SK-N-SH (cell line): Measurements from ENCODE around the gene COL12A1. TPM values are rescaled to one million over a fixed set of nuclear protein-coding genes. Genes with fewer than 3 reads are reported as not detected.
A peak's percentile ranks its signal among the peaks of the same experiment; 100 is the strongest.

Source experiments
- CTCF ChIA-PET: fragments of 300-600, 350-600 bp; formaldehyde crosslinking; extraction: SDS; loops from one replicate; lab custom pipeline; 2021; lab: Yijun Ruan, JAX
- POLR2A ChIA-PET: fragments of 350-600 bp; sonication (Branson Sonifier 250); formaldehyde crosslinking; extraction: SDS; loops from one replicate; lab custom pipeline; 2020; ENCODE audit warnings: antibody characterized with exemption, inconsistent platforms; lab: Yijun Ruan, JAX
- DNase-seq: peaks from one replicate; pipeline ENCODE4 v3.0.0; 2012
- H2AFZ ChIP-seq: fragments of 200-600 bp; sonication (generic); 2 replicates; pipeline ENCODE4 v1.8.1; 2016; ENCODE audit warnings: antibody characterized with exemption, mild to moderate bottlenecking, low read depth
- H3F3A ChIP-seq: fragments of 200-600 bp; sonication (generic); replicated peaks from 2 replicates; pipeline ENCODE3; 2016; ENCODE audit warnings: antibody characterized with exemption, mild to moderate bottlenecking; ENCODE audit not compliant: insufficient read depth
- H3K27ac ChIP-seq, 2 experiments: fragments of 200-500 bp in 1 of 2; fragments of 200-600 bp in 1 of 2; sonication (Bioruptor generic) in 1 of 2; sonication (generic), shearing (Covaris generic) in 1 of 2; 2 replicates each; pipeline versions ENCODE4 v1.5.1 to v1.6.1; 2014 to 2016; ENCODE audit warnings: low read depth in 2 of 2, inconsistent platforms in 1 of 2, low read length in 1 of 2, mild to moderate bottlenecking in 1 of 2, mixed read lengths in 1 of 2
- H3K27me3 ChIP-seq: fragments of 200-600 bp; sonication (generic), shearing (Covaris generic); 2 replicates; pipeline ENCODE4 v1.6.1; 2016; ENCODE audit warnings: mixed run types; ENCODE audit not compliant: insufficient read depth
- H3K36me3 ChIP-seq, 2 experiments: fragments of 200-500 bp in 1 of 2; fragments of 200-600 bp in 1 of 2; sonication (Bioruptor generic) in 1 of 2; sonication (generic) in 1 of 2; replicated peaks in 1 of 2; 2 replicates each; pipeline versions ENCODE3 to v1.5.1; 2014 to 2016; ENCODE audit warnings: low read length in 1 of 2, mild to moderate bottlenecking in 1 of 2; ENCODE audit not compliant: insufficient read depth in 2 of 2, control insufficient read depth in 1 of 2
- H3K4me1 ChIP-seq, 2 experiments: fragments of 200-500 bp in 1 of 2; fragments of 200-600 bp in 1 of 2; sonication (Bioruptor generic) in 1 of 2; sonication (generic), shearing (Covaris generic) in 1 of 2; 2 replicates each; pipeline versions ENCODE4 v1.5.1 to v1.6.1; 2014 to 2016; ENCODE audit warnings: low read depth in 1 of 2, low read length in 1 of 2, mixed run types in 1 of 2; ENCODE audit not compliant: insufficient read depth in 2 of 2, control insufficient read depth in 1 of 2
- H3K4me2 ChIP-seq: fragments of 200-600 bp; sonication (generic), shearing (Covaris generic); 2 replicates; pipeline ENCODE4 v1.6.1; 2017; ENCODE audit warnings: mixed run types
- H3K4me3 ChIP-seq, 2 experiments: fragments of 200-500 bp in 1 of 2; fragments of 200-600 bp in 1 of 2; sonication (Bioruptor generic) in 1 of 2; sonication (generic), shearing (Covaris generic) in 1 of 2; 2 replicates each; pipeline versions ENCODE4 v1.5.1 to v1.8.1; 2014 to 2016; ENCODE audit warnings: low read depth in 2 of 2, inconsistent platforms in 1 of 2, low read length in 1 of 2, mild to moderate bottlenecking in 1 of 2, mixed read lengths in 1 of 2, moderate library complexity in 1 of 2
- H3K79me2 ChIP-seq: fragments of 200-600 bp; sonication (generic); 2 replicates; pipeline ENCODE4 v1.8.1; 2017; ENCODE audit warnings: mild to moderate bottlenecking; ENCODE audit not compliant: insufficient read depth
- H3K9ac ChIP-seq: fragments of 200-600 bp; sonication (generic); 2 replicates; pipeline ENCODE4 v1.6.1; 2017; ENCODE audit warnings: mixed run types
- H3K9me2 ChIP-seq: fragments of 200-600 bp; sonication (generic); 2 replicates; pipeline ENCODE4 v1.6.1; 2017; ENCODE audit warnings: mixed run types
- H3K9me3 ChIP-seq: fragments of 200-600 bp; sonication (generic); 2 replicates; pipeline ENCODE4 v1.6.1; 2017; ENCODE audit warnings: mixed run types, mild to moderate bottlenecking, moderate library complexity
- H4K20me1 ChIP-seq: fragments of 200-600 bp; sonication (generic); 2 replicates; pipeline ENCODE4 v1.6.1; 2017; ENCODE audit warnings: mild to moderate bottlenecking, mixed run types; ENCODE audit not compliant: insufficient read depth
- ELF1 ChIP-seq: IDR thresholded peaks from 2 replicates; pipeline ENCODE4 v1.4.0; 2012
- FOXM1 ChIP-seq: IDR thresholded peaks from 2 replicates; pipeline ENCODE4 v1.4.0; 2012; ENCODE audit warnings: low read depth, mild to moderate bottlenecking
- JUND ChIP-seq: IDR thresholded peaks from 2 replicates; pipeline ENCODE4 v1.4.0; 2012
- MEF2A ChIP-seq: IDR thresholded peaks from 2 replicates; pipeline ENCODE4 v1.4.0; 2012; ENCODE audit warnings: low read depth, borderline replicate concordance
- POLR2AphosphoS5 ChIP-seq: IDR thresholded peaks from 2 replicates; pipeline ENCODE4 v1.6.1; 2012; ENCODE audit warnings: low read depth, low read length
- RCOR1 ChIP-seq: fragments of 150-350 bp; IDR thresholded peaks from 2 replicates; pipeline ENCODE4 v1.6.1; 2017; ENCODE audit warnings: antibody characterized with exemption, low read length
- TAF1 ChIP-seq: IDR thresholded peaks from 2 replicates; pipeline ENCODE4 v1.6.1; 2012; ENCODE audit warnings: low read depth, mild to moderate bottlenecking, low read length, moderate library complexity, borderline replicate concordance
- TCF12 ChIP-seq: IDR thresholded peaks from 2 replicates; pipeline ENCODE4 v1.4.0; 2012
- WGBS: methylation state at CpG from one replicate; pipeline ENCODE4 v1.1.6; 2017; ENCODE audit warnings: low lambda C conversion rate; 5-methylcytosine and 5-hydroxymethylcytosine counted together
- polyA plus RNA-seq, 3 experiments: library from polyadenylated mRNA; depleted of rRNA; stranded (reverse); fragments of >200 nt; gene quantifications; 2 replicates each; pipeline ENCODE4 v1.2.3, GENCODE V29; 2012
- TF ChIP-seq, protein P1 (sequence below): fragments of 150-350 bp; IDR thresholded peaks from 2 replicates; pipeline ENCODE4 v1.6.1; 2017; ENCODE audit warnings: antibody characterized with exemption, low read length, low read depth, borderline replicate concordance
- TF ChIP-seq, protein P2 (sequence below): IDR thresholded peaks from 2 replicates; pipeline ENCODE4 v1.6.1; 2012; ENCODE audit warnings: mild to moderate bottlenecking, low read depth, low read length, moderate library complexity
- TF ChIP-seq, protein P3 (sequence below): fragments of 200-600 bp; sonication (generic); IDR thresholded peaks from 2 replicates; pipeline ENCODE4 v1.6.1; 2017; ENCODE audit warnings: antibody characterized with exemption, mild to moderate bottlenecking, moderate library complexity

The COL12A1 gene
- polyA plus RNA-seq, 1 of the 3 experiments (the other 2 are of a cell fraction), result 0.03 TPM

DNA sequence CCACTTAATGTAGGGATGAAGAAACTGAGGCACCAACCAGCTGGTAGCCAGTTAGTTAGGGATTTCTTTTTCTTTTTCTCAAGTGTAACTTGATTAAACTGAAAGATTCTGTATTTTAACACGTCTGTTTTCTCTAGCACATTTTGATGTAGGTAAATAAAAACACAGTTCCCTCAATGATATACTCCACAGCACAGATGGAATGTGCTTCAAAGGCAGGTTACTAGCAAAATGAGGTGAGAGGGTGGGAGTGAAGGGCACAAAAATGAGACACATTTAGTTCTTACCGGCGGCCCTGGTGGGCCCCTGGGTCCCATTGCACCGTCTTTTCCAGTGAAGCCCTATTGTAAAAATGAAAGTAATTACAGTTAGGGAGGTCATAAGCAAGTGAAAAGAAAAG, 108.9 kb downstream of the COL12A1 start:
- TF ChIP-seq ELF1, result no peak
- TF ChIP-seq, protein P1, sequence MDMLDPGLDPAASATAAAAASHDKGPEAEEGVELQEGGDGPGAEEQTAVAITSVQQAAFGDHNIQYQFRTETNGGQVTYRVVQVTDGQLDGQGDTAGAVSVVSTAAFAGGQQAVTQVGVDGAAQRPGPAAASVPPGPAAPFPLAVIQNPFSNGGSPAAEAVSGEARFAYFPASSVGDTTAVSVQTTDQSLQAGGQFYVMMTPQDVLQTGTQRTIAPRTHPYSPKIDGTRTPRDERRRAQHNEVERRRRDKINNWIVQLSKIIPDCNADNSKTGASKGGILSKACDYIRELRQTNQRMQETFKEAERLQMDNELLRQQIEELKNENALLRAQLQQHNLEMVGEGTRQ, result no peak
- TF ChIP-seq JUND, result no peak
- TF ChIP-seq FOXM1, result no peak
- TF ChIP-seq, protein P2, sequence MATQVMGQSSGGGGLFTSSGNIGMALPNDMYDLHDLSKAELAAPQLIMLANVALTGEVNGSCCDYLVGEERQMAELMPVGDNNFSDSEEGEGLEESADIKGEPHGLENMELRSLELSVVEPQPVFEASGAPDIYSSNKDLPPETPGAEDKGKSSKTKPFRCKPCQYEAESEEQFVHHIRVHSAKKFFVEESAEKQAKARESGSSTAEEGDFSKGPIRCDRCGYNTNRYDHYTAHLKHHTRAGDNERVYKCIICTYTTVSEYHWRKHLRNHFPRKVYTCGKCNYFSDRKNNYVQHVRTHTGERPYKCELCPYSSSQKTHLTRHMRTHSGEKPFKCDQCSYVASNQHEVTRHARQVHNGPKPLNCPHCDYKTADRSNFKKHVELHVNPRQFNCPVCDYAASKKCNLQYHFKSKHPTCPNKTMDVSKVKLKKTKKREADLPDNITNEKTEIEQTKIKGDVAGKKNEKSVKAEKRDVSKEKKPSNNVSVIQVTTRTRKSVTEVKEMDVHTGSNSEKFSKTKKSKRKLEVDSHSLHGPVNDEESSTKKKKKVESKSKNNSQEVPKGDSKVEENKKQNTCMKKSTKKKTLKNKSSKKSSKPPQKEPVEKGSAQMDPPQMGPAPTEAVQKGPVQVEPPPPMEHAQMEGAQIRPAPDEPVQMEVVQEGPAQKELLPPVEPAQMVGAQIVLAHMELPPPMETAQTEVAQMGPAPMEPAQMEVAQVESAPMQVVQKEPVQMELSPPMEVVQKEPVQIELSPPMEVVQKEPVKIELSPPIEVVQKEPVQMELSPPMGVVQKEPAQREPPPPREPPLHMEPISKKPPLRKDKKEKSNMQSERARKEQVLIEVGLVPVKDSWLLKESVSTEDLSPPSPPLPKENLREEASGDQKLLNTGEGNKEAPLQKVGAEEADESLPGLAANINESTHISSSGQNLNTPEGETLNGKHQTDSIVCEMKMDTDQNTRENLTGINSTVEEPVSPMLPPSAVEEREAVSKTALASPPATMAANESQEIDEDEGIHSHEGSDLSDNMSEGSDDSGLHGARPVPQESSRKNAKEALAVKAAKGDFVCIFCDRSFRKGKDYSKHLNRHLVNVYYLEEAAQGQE, result no peak
- TF ChIP-seq TAF1, result no peak
- TF ChIP-seq RCOR1, result no peak
- Histone ChIP-seq H3K9ac (no peak overlapping the region), H3K4me2 (no peak overlapping the region), H3K9me2 (no peaks in the 10 kb centered on the region), H3F3A (peaks cover 12% of the 10 kb centered on the region), H3K4me1 (no peaks in the 10 kb centered on the region; a peak in 1 of 4 replicates), H3K4me3 (no peak overlapping the region), H2AFZ (no peak overlapping the region), H3K27me3 (no peaks in the 10 kb centered on the region), H4K20me1 (no peaks in the 10 kb centered on the region), H3K9me3 (no peaks in the 10 kb centered on the region), H3K27ac (no peak overlapping the region), H3K79me2 (no peaks in the 10 kb centered on the region), H3K36me3 (no peaks in the 10 kb centered on the region)
- POLR2A ChIA-PET, result no interaction called here
- WGBS, result 17% methylated on average over 4 of the region's 4 CpGs
- CTCF ChIA-PET, result no interaction called here
- DNase-seq, result no peak

DNA sequence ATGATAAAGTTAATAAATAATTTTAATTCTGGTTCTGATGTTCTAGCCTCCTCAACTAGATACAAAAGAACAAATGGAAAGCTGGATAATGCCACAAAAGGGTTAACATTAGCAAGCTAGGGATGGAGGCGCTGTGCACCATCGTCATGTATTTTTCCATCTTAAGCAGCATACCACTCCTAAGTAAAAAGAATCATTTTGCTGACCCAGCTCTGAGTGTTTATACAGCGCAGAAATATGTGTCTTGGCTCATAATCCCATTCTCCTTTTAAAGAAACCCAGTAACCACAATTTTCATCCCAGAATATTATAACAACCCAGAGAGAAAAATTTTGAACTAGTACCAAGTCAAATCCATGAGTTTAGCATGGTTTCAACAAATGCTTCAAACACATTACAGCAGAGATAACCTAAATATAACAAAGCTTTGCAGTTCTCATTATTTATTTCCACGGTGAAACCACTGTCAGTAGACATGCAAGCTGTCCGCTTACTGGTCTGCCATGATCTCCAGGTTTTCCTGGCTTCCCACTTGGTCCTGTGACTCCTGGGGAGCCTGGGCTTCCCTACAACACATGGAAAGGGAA, 111.1 kb downstream of the COL12A1 start:
- Histone ChIP-seq H3K27me3 (no peaks in the 10 kb centered on the region; the same call in 1 of the 2 replicates), H3K4me3 (no peak overlapping the region), H4K20me1 (no peaks in the 10 kb centered on the region), H3K4me1 (no peaks in the 10 kb centered on the region; a peak in 1 of 4 replicates), H3K9me3 (no peaks in the 10 kb centered on the region), H3K4me2 (no peak overlapping the region), H3F3A (peaks cover 12% of the 10 kb centered on the region), H3K79me2 (no peaks in the 10 kb centered on the region), H3K9ac (no peak overlapping the region), H3K36me3 (no peaks in the 10 kb centered on the region), H3K9me2 (no peaks in the 10 kb centered on the region), H2AFZ (no peak overlapping the region), H3K27ac (no peak overlapping the region)
- WGBS, result 26% methylated on average over 5 of the region's 5 CpGs
- TF ChIP-seq TCF12 (peak; percentile 17; the same call in 1 of the 2 replicates), POLR2AphosphoS5 (no peak), MEF2A (no peak)
- TF ChIP-seq, protein P3, sequence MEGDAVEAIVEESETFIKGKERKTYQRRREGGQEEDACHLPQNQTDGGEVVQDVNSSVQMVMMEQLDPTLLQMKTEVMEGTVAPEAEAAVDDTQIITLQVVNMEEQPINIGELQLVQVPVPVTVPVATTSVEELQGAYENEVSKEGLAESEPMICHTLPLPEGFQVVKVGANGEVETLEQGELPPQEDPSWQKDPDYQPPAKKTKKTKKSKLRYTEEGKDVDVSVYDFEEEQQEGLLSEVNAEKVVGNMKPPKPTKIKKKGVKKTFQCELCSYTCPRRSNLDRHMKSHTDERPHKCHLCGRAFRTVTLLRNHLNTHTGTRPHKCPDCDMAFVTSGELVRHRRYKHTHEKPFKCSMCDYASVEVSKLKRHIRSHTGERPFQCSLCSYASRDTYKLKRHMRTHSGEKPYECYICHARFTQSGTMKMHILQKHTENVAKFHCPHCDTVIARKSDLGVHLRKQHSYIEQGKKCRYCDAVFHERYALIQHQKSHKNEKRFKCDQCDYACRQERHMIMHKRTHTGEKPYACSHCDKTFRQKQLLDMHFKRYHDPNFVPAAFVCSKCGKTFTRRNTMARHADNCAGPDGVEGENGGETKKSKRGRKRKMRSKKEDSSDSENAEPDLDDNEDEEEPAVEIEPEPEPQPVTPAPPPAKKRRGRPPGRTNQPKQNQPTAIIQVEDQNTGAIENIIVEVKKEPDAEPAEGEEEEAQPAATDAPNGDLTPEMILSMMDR, result 0 out of 2 replicates have a peak, but pooled peaks have one; percentile 16
- no peak for DNase-seq
- ChIA-PET CTCF (no interaction called here), POLR2A (interaction anchor here (0.7 kb wide), 1 partner anchor 11 kb away, joined by 10 read pairs; no protein-coding TSS in a partner anchor)
